Pancreas (tissue), 10 donors: ENCODE measurements around the gene LPCAT1. TPM values are rescaled to one million over a fixed set of nuclear protein-coding genes. Genes with fewer than 3 reads are reported as not detected.

Experiments
- ATAC-seq, 4 donors: fragments of 200-7000 bp; cut with Tn5 transposase; one replicate each; pipeline versions ENCODE4 v1.8.0 to v1.9.1; 2020; ENCODE audit warnings: mild to moderate bottlenecking in 4 of 4, moderate library complexity in 4 of 4
- DNase-seq, 6 donors: peaks; one replicate each; pipeline ENCODE4 v3.0.0-alpha.2; 2020
- FAIRE-seq: peaks from 2 replicates; lab custom pipeline; 2012; peaks lifted over from hg19 to GRCh38; lab: Jason Lieb, UNC
- H3K27ac ChIP-seq, 4 donors: fragments of 200-600 bp; sonication (generic); 1 replicate in 3 of 4; 2 replicates in 1 of 4; pipeline versions ENCODE4 v1.5.0 to v1.8.0; 2020
- H3K27me3 ChIP-seq, 4 donors: fragments of 200-600 bp; one replicate each; pipeline ENCODE4 v1.8.0; 2021
- H3K36me3 ChIP-seq, 3 donors: fragments of 200-600 bp; sonication (generic) in 1 of 3; one replicate each; pipeline versions ENCODE4 v1.5.0 to v1.8.0; 2020 to 2021
- H3K4me1 ChIP-seq, 3 donors: fragments of 200-600 bp; one replicate each; pipeline ENCODE4 v1.8.0; 2021
- H3K4me3 ChIP-seq, 4 donors: fragments of 200-600 bp; sonication (generic) in 2 of 4; one replicate each; pipeline versions ENCODE4 v1.5.0 to v1.8.0; 2020 to 2021
- H3K9me3 ChIP-seq, 4 donors: fragments of 200-600 bp; one replicate each; pipeline ENCODE4 v1.8.0; 2021
- CTCF ChIP-seq, 4 donors: fragments of 200-600 bp; sonication (generic) in 3 of 4; IDR thresholded peaks; one replicate each; pipeline versions ENCODE4 v1.5.0 to v1.8.0; 2021; ENCODE audit warnings: antibody characterized with exemption in 4 of 4
- WGBS, 2 donors: extraction: QIAGEN DNeasy Blood & Tissue Kit; methylation state at CpG; one replicate each; pipeline ENCODE4 v1.1.7; 2013; 5-methylcytosine and 5-hydroxymethylcytosine counted together
- intact Hi-C, 3 donors: fragments of 100-400 bp; cut with DNase I; formaldehyde crosslinking; loops; one replicate each; pipeline versions ENCODE4 v1.11.1 to v1.14.2; 2022
- polyA plus RNA-seq, 2 donors: library from polyadenylated mRNA; stranded (reverse); fragments of 200-250 nt; gene quantifications; one replicate each; pipeline ENCODE4 v1.2.3, GENCODE V29; 2013
- total RNA-seq, 6 donors: library from RNA; stranded (reverse); fragmentation: NEBNext Ultra II Directional in 4 of 6; extraction: Animal tissue kit (Norgen Biotek cat#: 25700) in 4 of 6; gene quantifications; one replicate each; pipeline versions ENCODE4 v1.2.1 to v1.2.4, GENCODE V29; 2021 to 2023
- donor health status: healthy with polysubstance abuse.
- donor health status: DM: no; HTN: no; CAD: no; lungs with moderate emphysema.
- donor health status: DM: no; HTN: no; CAD: no.
- donor health status: control.
- donor health status: control.
- donor health status: Bipolar disorder and iron deficiency.
- donor health status: DM: yes; HTN: yes; CAD: no.
- donor health status: DM: no; HTN: no; CAD: no.
- donor health status: DM: no; HTN: no; CAD: no.
- donor health status: DM: yes; HTN: yes; CAD: no.

The LPCAT1 gene
- total and polyA plus RNA-seq, 8 donors = 6.5 to 26.1 (median 13.8) TPM

DNA sequence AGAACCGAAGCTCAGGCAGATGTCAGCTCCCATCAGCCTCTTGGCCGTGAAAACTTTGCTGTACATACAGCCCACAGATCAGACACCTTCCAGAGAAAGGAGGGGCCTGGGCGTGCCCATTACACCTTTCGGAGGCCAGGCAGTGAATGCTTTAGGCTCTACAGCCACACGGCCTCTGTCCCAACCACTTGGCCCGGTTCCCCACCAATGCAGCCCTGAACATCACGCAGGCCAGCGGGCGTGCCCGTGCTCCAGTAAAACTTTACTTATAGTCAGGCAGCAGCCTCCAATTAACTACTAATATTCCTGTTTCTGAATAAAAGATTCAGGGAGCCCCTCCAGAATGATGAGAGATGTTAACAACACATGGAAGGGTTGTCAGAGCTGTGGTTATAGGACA lies 23.9 kb downstream of the LPCAT1 start:
- Histone ChIP-seq H3K4me1 (no peaks in the 10 kb centered on the region), H3K9me3 (no peaks in the 10 kb centered on the region), H3K27ac (no peak overlapping the region), H3K27me3 (no peaks in the 10 kb centered on the region), H3K36me3 (no peaks in the 10 kb centered on the region), H3K4me3 (no peak overlapping the region)
- DNase-seq (peak in 1 of 6 donors; percentile 41), FAIRE-seq (no peak), ATAC-seq (no peak)
- WGBS, 2 donors = 86 to 88% methylated on average over 10 of the region's 10 CpGs
- intact Hi-C loops = no loop called here
- TF ChIP-seq CTCF (IDR thresholded peaks at IDR 0.05) = no peak

DNA sequence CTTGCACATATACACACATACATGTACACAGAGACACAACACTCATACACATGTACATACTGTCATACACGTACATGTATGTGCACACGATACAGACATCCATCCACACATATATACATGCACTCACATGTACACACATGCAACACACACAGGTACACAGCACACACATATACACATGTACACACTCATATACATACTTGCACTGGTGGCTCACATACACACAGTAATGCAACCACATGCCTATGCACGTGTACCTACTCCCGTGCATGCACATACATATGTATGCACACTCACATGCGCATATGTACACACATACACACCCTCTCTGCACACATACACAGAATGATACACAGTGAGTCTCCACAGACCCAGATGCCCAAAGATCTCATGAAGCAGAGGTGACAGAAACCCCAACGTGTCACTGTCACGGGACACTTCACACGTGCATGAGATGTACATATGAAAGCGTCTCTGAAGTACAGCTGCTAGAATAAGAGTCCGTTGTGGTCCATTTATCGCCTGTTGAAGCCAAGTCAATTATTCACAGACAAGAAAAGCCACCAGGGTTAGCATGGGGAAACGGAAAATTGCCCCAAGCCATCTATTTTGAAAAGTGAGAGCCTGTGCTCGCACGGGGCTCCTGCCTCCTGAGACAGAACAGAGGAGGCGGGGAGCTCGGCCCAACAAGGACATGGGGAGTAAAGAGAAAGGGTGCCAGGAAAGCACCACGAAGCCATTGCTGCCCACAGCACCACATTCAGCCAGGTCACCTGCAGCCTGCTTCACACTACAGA lies 24.9 kb downstream of the LPCAT1 start:
- ATAC-seq = no peak
- no peak for TF ChIP-seq CTCF (IDR thresholded peaks at IDR 0.05)
- Histone ChIP-seq H3K4me3 (no peak overlapping the region), H3K4me1 (no peaks in the 10 kb centered on the region), H3K36me3 (no peaks in the 10 kb centered on the region), H3K9me3 (no peaks in the 10 kb centered on the region), H3K27ac (no peak overlapping the region), H3K27me3 (no peaks in the 10 kb centered on the region)
- 83 to 88% methylated on average over 17 of the region's 17 CpGs for WGBS, 2 donors
- no peak for FAIRE-seq
- intact Hi-C loops = no loop called here
- peak in 1 of 6 donors; percentile 13 for DNase-seq

DNA sequence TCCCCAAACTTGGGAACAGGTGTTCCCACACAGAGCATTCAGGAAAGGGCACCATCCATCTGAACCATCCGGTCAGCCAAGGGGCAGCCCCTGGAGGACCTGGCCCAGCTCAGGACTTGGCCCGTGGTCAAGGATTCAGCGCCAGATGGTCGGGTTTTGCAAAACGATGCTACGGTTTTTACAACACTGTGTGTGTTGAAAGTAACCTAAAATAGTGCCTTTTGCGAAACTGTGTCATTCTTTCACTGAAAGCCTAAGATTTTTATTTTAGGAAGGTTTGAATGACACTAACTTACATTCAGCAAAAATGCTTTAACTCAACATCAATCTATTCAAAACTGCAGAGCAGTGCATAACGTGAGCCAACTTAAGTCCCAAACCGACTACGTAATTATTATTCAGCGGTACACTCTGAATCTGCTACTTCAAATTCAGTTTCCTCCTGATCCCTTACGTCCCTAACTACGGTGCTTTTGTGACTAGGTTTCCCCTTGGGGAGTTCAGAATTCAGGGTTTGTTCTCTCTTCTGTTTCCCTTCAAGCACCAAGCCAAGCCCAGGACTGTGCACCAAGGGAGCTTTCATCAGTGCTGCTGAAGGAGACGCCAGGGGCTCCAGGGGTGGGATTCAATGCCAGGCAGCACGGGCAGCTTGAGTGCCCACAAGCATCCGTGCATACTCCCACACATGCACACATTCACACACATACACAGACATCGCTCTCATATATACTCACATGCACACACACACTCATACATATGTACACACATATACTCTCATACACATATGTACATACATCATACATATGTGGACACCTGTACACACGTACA lies 25.8 kb downstream of the LPCAT1 start:
- H3K27me3 ChIP-seq = no peaks in the 10 kb centered on the region
- ATAC-seq = no peak
- no peaks in the 10 kb centered on the region for H3K4me1 ChIP-seq
- 82 to 83% methylated on average over 18 of the region's 18 CpGs for WGBS, 2 donors
- peak in 1 of 6 donors; percentile 19 for DNase-seq
- no peak for TF ChIP-seq CTCF (IDR thresholded peaks at IDR 0.05)
- no peaks in the 10 kb centered on the region for H3K36me3 ChIP-seq
- no peak overlapping the region for H3K27ac ChIP-seq
- intact Hi-C loops = no loop called here
- H3K9me3 ChIP-seq = no peaks in the 10 kb centered on the region
- no peak overlapping the region for H3K4me3 ChIP-seq
- no peak for FAIRE-seq

DNA sequence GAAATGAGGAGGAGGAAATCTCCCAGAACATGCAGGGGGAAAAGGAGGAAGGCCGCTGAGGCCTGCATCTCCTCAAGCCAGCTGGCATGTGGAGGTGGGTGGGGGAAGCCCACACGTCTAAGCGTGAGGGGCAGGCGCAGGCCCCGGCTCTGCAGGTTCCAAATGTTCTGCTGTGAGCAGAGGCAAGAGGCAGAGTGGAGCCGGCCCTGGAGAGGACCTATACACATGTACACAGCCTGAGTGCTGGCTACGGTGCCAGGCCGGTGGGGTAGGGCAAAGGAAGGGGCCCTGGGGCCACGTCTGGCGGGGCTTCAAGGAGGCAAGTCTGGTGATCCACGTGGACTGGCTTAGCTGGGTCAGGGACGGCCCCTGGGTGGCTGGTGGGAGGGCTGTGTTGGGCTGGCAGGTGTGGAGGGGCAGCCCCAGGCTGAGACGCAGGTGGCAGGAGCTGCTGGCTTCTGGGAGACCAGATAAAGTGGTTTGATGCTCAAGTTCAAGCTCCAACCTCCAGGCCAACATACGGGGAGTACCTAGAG lies 26.4 kb downstream of the LPCAT1 start:
- 83% methylated on average over 14 of the region's 14 CpGs for WGBS, 2 donors

More for the DNA sequence above, 26.4 kb downstream of the LPCAT1 start:
- Histone ChIP-seq H3K36me3 (no peaks in the 10 kb centered on the region), H3K4me3 (no peak overlapping the region), H3K27me3 (no peaks in the 10 kb centered on the region), H3K27ac (no peak overlapping the region), H3K9me3 (no peaks in the 10 kb centered on the region), H3K4me1 (no peaks in the 10 kb centered on the region)
- intact Hi-C loops = no loop called here
- DNase-seq (peak in 1 of 6 donors; percentile 60), FAIRE-seq (no peak), ATAC-seq (no peak)
- no peak for TF ChIP-seq CTCF (IDR thresholded peaks at IDR 0.05)
